SK-N-SH treated with all-trans-retinoic acid at 6 μM for 48 hours (cell line): ENCODE data around the gene CDH4.

ENCODE experiments used
- ATAC-seq: fragments of 200-7000 bp; cut with Tn5 transposase; 3 replicates; pipeline ENCODE4 v1.9.1; 2020; ENCODE audit warnings: mild to moderate bottlenecking, moderate library complexity
- ARNTL ChIP-seq: fragments of 450-650 bp; formaldehyde crosslinking; IDR thresholded peaks from 2 replicates; pipeline ENCODE4 v1.5.0; 2020; ENCODE audit warnings: low read depth, mild to moderate bottlenecking, moderate library complexity, borderline replicate concordance
- ESRRG ChIP-seq: fragments of 250-450 bp; sonication (Bioruptor Pico); IDR thresholded peaks from 2 replicates; pipeline ENCODE4 v1.6.1; 2021; ENCODE audit warnings: mild to moderate bottlenecking
- GLIS3 ChIP-seq: fragments of 250-450 bp; sonication (Bioruptor Pico); IDR thresholded peaks from 2 replicates; pipeline ENCODE4 v1.5.0; 2020; ENCODE audit warnings: mild to moderate bottlenecking, moderate library complexity
- ISL1 ChIP-seq: fragments of 250-450 bp; sonication (Bioruptor Pico); IDR thresholded peaks from 2 replicates; pipeline ENCODE4 v2.1.2; 2022; ENCODE audit warnings: mild to moderate bottlenecking, moderate library complexity
- OSR1 ChIP-seq: fragments of 250-450 bp; sonication (Bioruptor Pico); IDR thresholded peaks from 2 replicates; pipeline ENCODE4 v1.8.0; 2022; ENCODE audit warnings: moderate library complexity, mild to moderate bottlenecking, inconsistent platforms
- RARB ChIP-seq: fragments of 250-450 bp; sonication (Bioruptor Pico); IDR thresholded peaks from 2 replicates; pipeline ENCODE4 v1.8.0; 2021; ENCODE audit warnings: mild to moderate bottlenecking, moderate library complexity
- TOX ChIP-seq: fragments of 250-450 bp; sonication (Bioruptor Pico); IDR thresholded peaks from 2 replicates; pipeline ENCODE4 v1.8.0; 2021; ENCODE audit warnings: mild to moderate bottlenecking, moderate library complexity, borderline replicate concordance
- ZC3H10 ChIP-seq: fragments of 250-450 bp; sonication (Bioruptor Pico); IDR thresholded peaks from 2 replicates; pipeline ENCODE4 v1.5.1; 2021; ENCODE audit warnings: mild to moderate bottlenecking, moderate library complexity
- ZFP3 ChIP-seq: fragments of 250-450 bp; sonication (Bioruptor Pico); IDR thresholded peaks from 2 replicates; pipeline ENCODE4 v1.5.0; 2020; ENCODE audit warnings: mild to moderate bottlenecking, moderate library complexity
- ZFP30 ChIP-seq: fragments of 450-650 bp; formaldehyde crosslinking; IDR thresholded peaks from 2 replicates; pipeline ENCODE4 v1.5.0; 2022; ENCODE audit warnings: mild to moderate bottlenecking, moderate library complexity
- ZNF565 ChIP-seq: fragments of 450-650 bp; formaldehyde crosslinking; conservative IDR thresholded peaks from 2 replicates; pipeline ENCODE4 v1.5.0; 2020; ENCODE audit warnings: low read depth, mild to moderate bottlenecking, moderate library complexity
- ZNF70 ChIP-seq: fragments of 450-650 bp; formaldehyde crosslinking; IDR thresholded peaks from 2 replicates; pipeline ENCODE4 v1.5.0; 2020; ENCODE audit warnings: mild to moderate bottlenecking, moderate library complexity
- ZNF8 ChIP-seq: fragments of 450-650 bp; formaldehyde crosslinking; IDR thresholded peaks from 2 replicates; pipeline ENCODE4 v1.5.0; 2020; ENCODE audit warnings: mild to moderate bottlenecking, moderate library complexity
- TF ChIP-seq, protein P1 (sequence below): fragments of 250-450 bp; sonication (Bioruptor Pico); IDR thresholded peaks from 2 replicates; pipeline ENCODE4 v1.8.0; 2021; ENCODE audit warnings: low read depth, mild to moderate bottlenecking, moderate library complexity, borderline replicate concordance
- TF ChIP-seq, protein P2 (sequence below): fragments of 250-450 bp; sonication (Bioruptor Pico); IDR thresholded peaks from 2 replicates; pipeline ENCODE4 v1.5.1; 2021; ENCODE audit warnings: mild to moderate bottlenecking, moderate library complexity
- TF ChIP-seq, protein P3 (sequence below): fragments of 250-450 bp; sonication (Bioruptor Pico); IDR thresholded peaks from 2 replicates; pipeline ENCODE4 v1.5.0; 2020; ENCODE audit warnings: mild to moderate bottlenecking, moderate library complexity
- TF ChIP-seq, protein P4 (sequence below): fragments of 250-450 bp; sonication (Bioruptor Pico); IDR thresholded peaks from 2 replicates; pipeline ENCODE4 v1.5.1; 2020; ENCODE audit warnings: low read depth, mild to moderate bottlenecking, moderate library complexity
- TF ChIP-seq, protein P5 (sequence below): fragments of 250-450 bp; sonication (Bioruptor Pico); IDR thresholded peaks from 2 replicates; pipeline ENCODE4 v1.8.0; 2020; ENCODE audit warnings: mild to moderate bottlenecking, moderate library complexity, borderline replicate concordance

Gene CDH4

DNA sequence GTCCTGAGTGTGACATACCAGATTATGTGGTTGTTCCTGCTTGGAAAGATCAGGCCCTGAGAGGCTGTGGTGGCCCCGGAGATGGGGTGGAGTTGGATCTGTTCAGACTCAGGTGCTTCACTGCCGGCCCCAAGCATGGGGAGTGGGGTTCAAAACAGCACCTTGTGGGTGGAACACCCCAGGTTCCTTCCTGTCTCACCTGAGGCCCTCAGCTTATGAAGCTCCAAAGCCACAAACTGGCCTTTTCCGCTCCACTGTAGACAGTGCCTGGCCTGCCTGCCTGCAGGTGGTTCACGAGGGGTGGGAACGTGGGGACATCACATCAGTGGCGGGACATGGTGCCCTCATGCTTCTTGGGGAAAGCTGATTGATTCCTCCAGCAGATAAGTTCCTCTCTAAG lies 667.2 kb downstream of the CDH4 start:
- ATAC-seq: no peak
- no peak for TF ChIP-seq TOX (CRISPR knock-in tag)
- no peak for TF ChIP-seq ZNF565 (CRISPR knock-in tag)
- TF ChIP-seq, protein P1, sequence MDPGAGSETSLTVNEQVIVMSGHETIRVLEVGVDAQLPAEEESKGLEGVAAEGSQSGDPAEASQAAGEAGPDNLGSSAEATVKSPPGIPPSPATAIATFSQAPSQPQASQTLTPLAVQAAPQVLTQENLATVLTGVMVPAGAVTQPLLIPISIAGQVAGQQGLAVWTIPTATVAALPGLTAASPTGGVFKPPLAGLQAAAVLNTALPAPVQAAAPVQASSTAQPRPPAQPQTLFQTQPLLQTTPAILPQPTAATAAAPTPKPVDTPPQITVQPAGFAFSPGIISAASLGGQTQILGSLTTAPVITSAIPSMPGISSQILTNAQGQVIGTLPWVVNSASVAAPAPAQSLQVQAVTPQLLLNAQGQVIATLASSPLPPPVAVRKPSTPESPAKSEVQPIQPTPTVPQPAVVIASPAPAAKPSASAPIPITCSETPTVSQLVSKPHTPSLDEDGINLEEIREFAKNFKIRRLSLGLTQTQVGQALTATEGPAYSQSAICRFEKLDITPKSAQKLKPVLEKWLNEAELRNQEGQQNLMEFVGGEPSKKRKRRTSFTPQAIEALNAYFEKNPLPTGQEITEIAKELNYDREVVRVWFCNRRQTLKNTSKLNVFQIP (CRISPR knock-in tag): no peak
- TF ChIP-seq, protein P2, sequence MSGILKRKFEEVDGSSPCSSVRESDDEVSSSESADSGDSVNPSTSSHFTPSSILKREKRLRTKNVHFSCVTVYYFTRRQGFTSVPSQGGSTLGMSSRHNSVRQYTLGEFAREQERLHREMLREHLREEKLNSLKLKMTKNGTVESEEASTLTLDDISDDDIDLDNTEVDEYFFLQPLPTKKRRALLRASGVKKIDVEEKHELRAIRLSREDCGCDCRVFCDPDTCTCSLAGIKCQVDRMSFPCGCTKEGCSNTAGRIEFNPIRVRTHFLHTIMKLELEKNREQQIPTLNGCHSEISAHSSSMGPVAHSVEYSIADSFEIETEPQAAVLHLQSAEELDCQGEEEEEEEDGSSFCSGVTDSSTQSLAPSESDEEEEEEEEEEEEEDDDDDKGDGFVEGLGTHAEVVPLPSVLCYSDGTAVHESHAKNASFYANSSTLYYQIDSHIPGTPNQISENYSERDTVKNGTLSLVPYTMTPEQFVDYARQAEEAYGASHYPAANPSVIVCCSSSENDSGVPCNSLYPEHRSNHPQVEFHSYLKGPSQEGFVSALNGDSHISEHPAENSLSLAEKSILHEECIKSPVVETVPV (CRISPR knock-in tag): no peak

DNA sequence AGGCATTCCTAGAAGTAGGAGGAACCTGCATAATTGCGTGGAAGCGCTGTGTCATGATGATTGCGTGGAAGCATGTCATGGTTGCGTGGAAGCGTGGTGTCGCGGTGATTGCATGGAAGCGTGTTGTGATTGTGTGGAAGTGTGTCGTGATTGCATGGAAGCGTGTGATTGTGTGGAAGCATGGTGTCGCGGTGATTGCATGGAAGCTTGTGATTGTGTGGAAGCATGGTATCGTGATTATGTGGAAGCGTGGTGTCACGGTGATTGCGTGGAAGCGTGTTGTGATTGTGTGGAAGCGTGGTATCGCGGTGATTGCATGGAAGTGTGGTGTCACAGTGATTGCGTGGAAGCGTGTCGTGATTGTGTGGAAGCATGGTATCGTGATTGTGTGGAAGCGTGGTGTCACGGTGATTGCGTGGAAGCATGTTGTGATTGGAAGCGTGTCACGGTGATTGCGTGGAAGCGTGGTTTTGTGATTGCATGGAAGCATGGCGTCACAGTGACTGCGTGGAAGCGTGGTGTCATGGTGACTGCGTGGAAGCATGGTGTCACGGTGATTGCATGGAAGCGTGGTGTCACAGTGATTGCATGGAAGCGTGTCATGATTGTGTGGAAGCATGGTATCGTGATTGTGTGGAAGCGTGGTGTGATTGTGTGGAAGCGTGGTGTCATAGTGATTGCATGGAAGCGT lies 667.8 kb downstream of the CDH4 start:
- TF ChIP-seq RARB: no peak
- TF ChIP-seq, protein P3, sequence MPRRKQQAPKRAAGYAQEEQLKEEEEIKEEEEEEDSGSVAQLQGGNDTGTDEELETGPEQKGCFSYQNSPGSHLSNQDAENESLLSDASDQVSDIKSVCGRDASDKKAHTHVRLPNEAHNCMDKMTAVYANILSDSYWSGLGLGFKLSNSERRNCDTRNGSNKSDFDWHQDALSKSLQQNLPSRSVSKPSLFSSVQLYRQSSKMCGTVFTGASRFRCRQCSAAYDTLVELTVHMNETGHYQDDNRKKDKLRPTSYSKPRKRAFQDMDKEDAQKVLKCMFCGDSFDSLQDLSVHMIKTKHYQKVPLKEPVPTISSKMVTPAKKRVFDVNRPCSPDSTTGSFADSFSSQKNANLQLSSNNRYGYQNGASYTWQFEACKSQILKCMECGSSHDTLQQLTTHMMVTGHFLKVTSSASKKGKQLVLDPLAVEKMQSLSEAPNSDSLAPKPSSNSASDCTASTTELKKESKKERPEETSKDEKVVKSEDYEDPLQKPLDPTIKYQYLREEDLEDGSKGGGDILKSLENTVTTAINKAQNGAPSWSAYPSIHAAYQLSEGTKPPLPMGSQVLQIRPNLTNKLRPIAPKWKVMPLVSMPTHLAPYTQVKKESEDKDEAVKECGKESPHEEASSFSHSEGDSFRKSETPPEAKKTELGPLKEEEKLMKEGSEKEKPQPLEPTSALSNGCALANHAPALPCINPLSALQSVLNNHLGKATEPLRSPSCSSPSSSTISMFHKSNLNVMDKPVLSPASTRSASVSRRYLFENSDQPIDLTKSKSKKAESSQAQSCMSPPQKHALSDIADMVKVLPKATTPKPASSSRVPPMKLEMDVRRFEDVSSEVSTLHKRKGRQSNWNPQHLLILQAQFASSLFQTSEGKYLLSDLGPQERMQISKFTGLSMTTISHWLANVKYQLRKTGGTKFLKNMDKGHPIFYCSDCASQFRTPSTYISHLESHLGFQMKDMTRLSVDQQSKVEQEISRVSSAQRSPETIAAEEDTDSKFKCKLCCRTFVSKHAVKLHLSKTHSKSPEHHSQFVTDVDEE (CRISPR knock-in tag): no peak
- TF ChIP-seq ZFP30 (CRISPR knock-in tag): no peak
- TF ChIP-seq ZFP3 (CRISPR knock-in tag): no peak
- TF ChIP-seq ZNF565 (CRISPR knock-in tag): no peak
- TF ChIP-seq, protein P1 (CRISPR knock-in tag): no peak
- TF ChIP-seq ISL1 (CRISPR knock-in tag): no peak
- TF ChIP-seq, protein P4, sequence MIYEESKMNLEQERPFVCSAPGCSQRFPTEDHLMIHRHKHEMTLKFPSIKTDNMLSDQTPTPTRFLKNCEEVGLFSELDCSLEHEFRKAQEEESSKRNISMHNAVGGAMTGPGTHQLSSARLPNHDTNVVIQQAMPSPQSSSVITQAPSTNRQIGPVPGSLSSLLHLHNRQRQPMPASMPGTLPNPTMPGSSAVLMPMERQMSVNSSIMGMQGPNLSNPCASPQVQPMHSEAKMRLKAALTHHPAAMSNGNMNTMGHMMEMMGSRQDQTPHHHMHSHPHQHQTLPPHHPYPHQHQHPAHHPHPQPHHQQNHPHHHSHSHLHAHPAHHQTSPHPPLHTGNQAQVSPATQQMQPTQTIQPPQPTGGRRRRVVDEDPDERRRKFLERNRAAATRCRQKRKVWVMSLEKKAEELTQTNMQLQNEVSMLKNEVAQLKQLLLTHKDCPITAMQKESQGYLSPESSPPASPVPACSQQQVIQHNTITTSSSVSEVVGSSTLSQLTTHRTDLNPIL: no peak
- TF ChIP-seq ZNF70: no peak
- TF ChIP-seq, protein P2 (CRISPR knock-in tag): no peak
- TF ChIP-seq ARNTL (CRISPR knock-in tag): no peak
- no peak for TF ChIP-seq ESRRG (CRISPR knock-in tag)
- ATAC-seq: no peak

DNA sequence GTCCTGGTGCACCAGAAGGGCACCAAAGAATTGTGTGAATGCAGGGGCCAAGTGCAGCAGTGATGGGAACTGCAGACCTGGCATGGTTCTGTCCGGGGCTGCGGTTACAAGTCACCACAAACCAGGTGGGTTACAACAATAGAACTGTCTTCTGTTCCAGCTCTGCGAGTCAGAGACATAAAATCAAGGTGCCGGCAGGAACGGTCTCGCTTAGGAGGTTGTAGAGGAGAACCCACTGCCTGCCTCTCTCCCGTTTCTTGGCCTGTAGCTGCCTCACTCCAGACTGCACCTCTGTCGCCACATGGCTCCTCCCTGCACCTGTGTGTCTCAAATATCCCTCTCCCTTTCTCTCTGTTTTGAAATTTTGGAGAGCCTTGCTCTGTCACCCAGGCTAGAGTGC lies 670.4 kb downstream of the CDH4 start:
- ATAC-seq: no peak
- TF ChIP-seq RARB: no peak
- no peak for TF ChIP-seq GLIS3 (CRISPR knock-in tag)
- TF ChIP-seq OSR1: no peak
- no peak for TF ChIP-seq ZNF70
- TF ChIP-seq ZC3H10 (CRISPR knock-in tag): no peak
- no peak for TF ChIP-seq ISL1 (CRISPR knock-in tag)
- no peak for TF ChIP-seq ZFP30 (CRISPR knock-in tag)
- TF ChIP-seq, protein P1 (CRISPR knock-in tag): no peak
- TF ChIP-seq, protein P3 (CRISPR knock-in tag): no peak
- TF ChIP-seq, protein P5, sequence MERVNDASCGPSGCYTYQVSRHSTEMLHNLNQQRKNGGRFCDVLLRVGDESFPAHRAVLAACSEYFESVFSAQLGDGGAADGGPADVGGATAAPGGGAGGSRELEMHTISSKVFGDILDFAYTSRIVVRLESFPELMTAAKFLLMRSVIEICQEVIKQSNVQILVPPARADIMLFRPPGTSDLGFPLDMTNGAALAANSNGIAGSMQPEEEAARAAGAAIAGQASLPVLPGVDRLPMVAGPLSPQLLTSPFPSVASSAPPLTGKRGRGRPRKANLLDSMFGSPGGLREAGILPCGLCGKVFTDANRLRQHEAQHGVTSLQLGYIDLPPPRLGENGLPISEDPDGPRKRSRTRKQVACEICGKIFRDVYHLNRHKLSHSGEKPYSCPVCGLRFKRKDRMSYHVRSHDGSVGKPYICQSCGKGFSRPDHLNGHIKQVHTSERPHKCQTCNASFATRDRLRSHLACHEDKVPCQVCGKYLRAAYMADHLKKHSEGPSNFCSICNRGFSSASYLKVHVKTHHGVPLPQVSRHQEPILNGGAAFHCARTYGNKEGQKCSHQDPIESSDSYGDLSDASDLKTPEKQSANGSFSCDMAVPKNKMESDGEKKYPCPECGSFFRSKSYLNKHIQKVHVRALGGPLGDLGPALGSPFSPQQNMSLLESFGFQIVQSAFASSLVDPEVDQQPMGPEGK (CRISPR knock-in tag): no peak
- TF ChIP-seq ZNF8 (CRISPR knock-in tag): no peak
- TF ChIP-seq TOX (CRISPR knock-in tag): no peak
- no peak for TF ChIP-seq ESRRG (CRISPR knock-in tag)
